ENCODE measurements around the gene EFNB3. TPM values are rescaled to one million over a fixed set of nuclear protein-coding genes. Genes with fewer than 3 reads are reported as not detected.
A peak's percentile ranks its signal among the peaks of the same experiment; 100 is the strongest.

Gene EFNB3
- total RNA-seq, 1 donor from 2014 or later: 0.63 TPM

GRCh38 chr17:7716901-7717755, 12.1 kb downstream of the EFNB3 start, which contains the start of gene DNAH2:
Gene DNAH2, plus strand, starts transcription at chr17:7717744. Its CDS starts 1,991 bp downstream, at chr17:7719735.
- DNase-seq (ENCODE audit: low spot score) (peak; percentile 58), ATAC-seq (peak; percentile 88)

- ATAC-seq: no peak
- DNase-seq (ENCODE audit: low spot score): no peak
Measured at GRCh38 chr17:7717756-7718350, 12.9 kb downstream of the EFNB3 start.

GRCh38 chr17:7719661-7720060, 14.7 kb downstream of the EFNB3 start:
- no peak for ATAC-seq
- no peak for DNase-seq (ENCODE audit: low spot score)

- ATAC-seq: no peak
- DNase-seq (ENCODE audit: low spot score): no peak
Measured at GRCh38 chr17:7720125-7720524, 15.1 kb downstream of the EFNB3 start.

- no peak for DNase-seq (ENCODE audit: low spot score)
- no peak for ATAC-seq
Measured at GRCh38 chr17:7721612-7722011, 16.6 kb downstream of the EFNB3 start.

GRCh38 chr17:7727886-7728285, 22.9 kb downstream of the EFNB3 start:
- no peak for ATAC-seq
- DNase-seq (ENCODE audit: low spot score): no peak

GRCh38 chr17:7729816-7730215, 24.8 kb downstream of the EFNB3 start:
- DNase-seq (ENCODE audit: low spot score) (no peak), ATAC-seq (no peak)

- no peak for ATAC-seq
- DNase-seq (ENCODE audit: low spot score): no peak
Measured at GRCh38 chr17:7732981-7733539, 28.1 kb downstream of the EFNB3 start.

GRCh38 chr17:7737601-7738000, 32.6 kb downstream of the EFNB3 start:
- no peak for DNase-seq (ENCODE audit: low spot score)
- ATAC-seq: no peak

- DNase-seq (ENCODE audit: low spot score): no peak
- no peak for ATAC-seq
Measured at GRCh38 chr17:7739746-7740145, 34.7 kb downstream of the EFNB3 start.

GRCh38 chr17:7740481-7741001, 35.5 kb downstream of the EFNB3 start:
- no peak for ATAC-seq
- DNase-seq (ENCODE audit: low spot score): no peak

- DNase-seq (ENCODE audit: low spot score) (no peak), ATAC-seq (no peak)
Measured at GRCh38 chr17:7742729-7743128, 37.7 kb downstream of the EFNB3 start.

- ATAC-seq: no peak
Measured at GRCh38 chr17:7744416-7744815, 39.4 kb downstream of the EFNB3 start.

GRCh38 chr17:7745748-7746470, 40.9 kb downstream of the EFNB3 start:
- DNase-seq (ENCODE audit: low spot score) (no peak), ATAC-seq (no peak)

More at GRCh38 chr17:7744416-7744815, 39.4 kb downstream of the EFNB3 start:
- no peak for DNase-seq (ENCODE audit: low spot score)

- DNase-seq (ENCODE audit: low spot score): no peak
- ATAC-seq: no peak
Measured at GRCh38 chr17:7747635-7748071, 42.7 kb downstream of the EFNB3 start.

- no peak for ATAC-seq
- no peak for DNase-seq (ENCODE audit: low spot score)
Measured at GRCh38 chr17:7748076-7748775, 43.2 kb downstream of the EFNB3 start.

GRCh38 chr17:7750321-7750821, 45.4 kb downstream of the EFNB3 start:
- ATAC-seq: no peak
- DNase-seq (ENCODE audit: low spot score): no peak

- DNase-seq (ENCODE audit: low spot score) (no peak), ATAC-seq (no peak)
Measured at GRCh38 chr17:7754656-7755055, 49.7 kb downstream of the EFNB3 start.

- no peak for ATAC-seq
- DNase-seq (ENCODE audit: low spot score): no peak
Measured at GRCh38 chr17:7755095-7755890, 50.3 kb downstream of the EFNB3 start.
